ENCODE measurements around the gene SF3B1.

SF3B1 gene

DNA sequence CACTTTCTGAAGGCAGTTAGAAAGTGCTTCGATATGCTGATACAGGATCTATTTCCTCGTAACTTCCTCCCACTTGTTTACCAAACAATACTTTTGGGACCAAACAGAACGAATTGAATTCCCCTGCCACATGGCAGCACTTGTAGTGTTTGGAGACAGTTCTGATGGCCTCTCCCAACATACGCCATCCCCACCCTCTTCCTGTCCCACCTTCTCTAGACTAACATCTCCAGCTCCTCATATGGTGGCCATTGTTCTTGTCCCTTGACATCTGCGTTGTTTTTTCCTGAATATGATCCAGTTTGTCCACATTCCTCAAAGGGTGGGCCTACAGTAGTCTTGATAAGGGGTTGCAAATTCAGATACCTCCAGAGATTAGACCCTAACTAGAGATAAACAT, 70.8 kb downstream of the SF3B1 start:
- H3K4me1 ChIP-seq (ENCODE audit: control insufficient read depth, insufficient read depth, low read length), result no peaks in the 10 kb centered on the region
- no peaks in the 10 kb centered on the region for H3K36me3 ChIP-seq (ENCODE audit: control insufficient read depth in 2 of 2, insufficient read depth in 1 of 2, low read length in 2 of 2)
- ChIA-PET CTCF (interaction anchor here (0.6 to 0.7 kb wide), 2 partner anchors 39 to 378 kb away, joined by 3 to 5 read pairs; no protein-coding TSS in a partner anchor), POLR2A (no interaction called here)
- TF ChIP-seq ZNF266 (tag by site-specific recombination; IDR thresholded peaks at IDR 0.05; ENCODE audit: low read depth), result no peak
- no peak for TF ChIP-seq ZNF416 (tag by site-specific recombination; IDR thresholded peaks at IDR 0.05)
- no peak for TF ChIP-seq ZNF677 (tag by site-specific recombination; IDR thresholded peaks at IDR 0.05)
- no peak for TF ChIP-seq ZBTB8A (tag by site-specific recombination; IDR thresholded peaks at IDR 0.05)
- no peak for TF ChIP-seq FEZF1 (tag by site-specific recombination; IDR thresholded peaks at IDR 0.05)
- no peak for TF ChIP-seq ZNF23 (tag by site-specific recombination; IDR thresholded peaks at IDR 0.05; ENCODE audit: borderline replicate concordance)
- TF ChIP-seq ZNF211 (tag by site-specific recombination; IDR thresholded peaks at IDR 0.05; ENCODE audit: low read depth), result no peak
- TF ChIP-seq ZNF140 (tag by site-specific recombination; IDR thresholded peaks at IDR 0.05), result no peak
- no peak for TF ChIP-seq ZNF426 (tag by site-specific recombination; IDR thresholded peaks at IDR 0.05)
- TF ChIP-seq KLF9 (tag by site-specific recombination; IDR thresholded peaks at IDR 0.05; ENCODE audit: low read depth), result no peak
- no peak for TF ChIP-seq ZEB2 (tag by site-specific recombination; IDR thresholded peaks at IDR 0.05)
- TF ChIP-seq ZNF223 (tag by site-specific recombination; IDR thresholded peaks at IDR 0.05), result no peak
- TF ChIP-seq, protein P1, sequence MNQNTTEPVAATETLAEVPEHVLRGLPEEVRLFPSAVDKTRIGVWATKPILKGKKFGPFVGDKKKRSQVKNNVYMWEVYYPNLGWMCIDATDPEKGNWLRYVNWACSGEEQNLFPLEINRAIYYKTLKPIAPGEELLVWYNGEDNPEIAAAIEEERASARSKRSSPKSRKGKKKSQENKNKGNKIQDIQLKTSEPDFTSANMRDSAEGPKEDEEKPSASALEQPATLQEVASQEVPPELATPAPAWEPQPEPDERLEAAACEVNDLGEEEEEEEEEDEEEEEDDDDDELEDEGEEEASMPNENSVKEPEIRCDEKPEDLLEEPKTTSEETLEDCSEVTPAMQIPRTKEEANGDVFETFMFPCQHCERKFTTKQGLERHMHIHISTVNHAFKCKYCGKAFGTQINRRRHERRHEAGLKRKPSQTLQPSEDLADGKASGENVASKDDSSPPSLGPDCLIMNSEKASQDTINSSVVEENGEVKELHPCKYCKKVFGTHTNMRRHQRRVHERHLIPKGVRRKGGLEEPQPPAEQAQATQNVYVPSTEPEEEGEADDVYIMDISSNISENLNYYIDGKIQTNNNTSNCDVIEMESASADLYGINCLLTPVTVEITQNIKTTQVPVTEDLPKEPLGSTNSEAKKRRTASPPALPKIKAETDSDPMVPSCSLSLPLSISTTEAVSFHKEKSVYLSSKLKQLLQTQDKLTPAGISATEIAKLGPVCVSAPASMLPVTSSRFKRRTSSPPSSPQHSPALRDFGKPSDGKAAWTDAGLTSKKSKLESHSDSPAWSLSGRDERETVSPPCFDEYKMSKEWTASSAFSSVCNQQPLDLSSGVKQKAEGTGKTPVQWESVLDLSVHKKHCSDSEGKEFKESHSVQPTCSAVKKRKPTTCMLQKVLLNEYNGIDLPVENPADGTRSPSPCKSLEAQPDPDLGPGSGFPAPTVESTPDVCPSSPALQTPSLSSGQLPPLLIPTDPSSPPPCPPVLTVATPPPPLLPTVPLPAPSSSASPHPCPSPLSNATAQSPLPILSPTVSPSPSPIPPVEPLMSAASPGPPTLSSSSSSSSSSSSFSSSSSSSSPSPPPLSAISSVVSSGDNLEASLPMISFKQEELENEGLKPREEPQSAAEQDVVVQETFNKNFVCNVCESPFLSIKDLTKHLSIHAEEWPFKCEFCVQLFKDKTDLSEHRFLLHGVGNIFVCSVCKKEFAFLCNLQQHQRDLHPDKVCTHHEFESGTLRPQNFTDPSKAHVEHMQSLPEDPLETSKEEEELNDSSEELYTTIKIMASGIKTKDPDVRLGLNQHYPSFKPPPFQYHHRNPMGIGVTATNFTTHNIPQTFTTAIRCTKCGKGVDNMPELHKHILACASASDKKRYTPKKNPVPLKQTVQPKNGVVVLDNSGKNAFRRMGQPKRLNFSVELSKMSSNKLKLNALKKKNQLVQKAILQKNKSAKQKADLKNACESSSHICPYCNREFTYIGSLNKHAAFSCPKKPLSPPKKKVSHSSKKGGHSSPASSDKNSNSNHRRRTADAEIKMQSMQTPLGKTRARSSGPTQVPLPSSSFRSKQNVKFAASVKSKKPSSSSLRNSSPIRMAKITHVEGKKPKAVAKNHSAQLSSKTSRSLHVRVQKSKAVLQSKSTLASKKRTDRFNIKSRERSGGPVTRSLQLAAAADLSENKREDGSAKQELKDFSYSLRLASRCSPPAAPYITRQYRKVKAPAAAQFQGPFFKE (tag by site-specific recombination; IDR thresholded peaks at IDR 0.05; ENCODE audit: borderline replicate concordance), result no peak
- no peak overlapping the region for H3K4me3 ChIP-seq (ENCODE audit: low read depth, low read length)
- H3K27ac ChIP-seq (ENCODE audit: extremely low read depth, low read depth, low read length), result no peak overlapping the region
- H3K9me3 ChIP-seq (ENCODE audit: control insufficient read depth, insufficient read depth, low read depth, low read length), result no peaks in the 10 kb centered on the region

DNA sequence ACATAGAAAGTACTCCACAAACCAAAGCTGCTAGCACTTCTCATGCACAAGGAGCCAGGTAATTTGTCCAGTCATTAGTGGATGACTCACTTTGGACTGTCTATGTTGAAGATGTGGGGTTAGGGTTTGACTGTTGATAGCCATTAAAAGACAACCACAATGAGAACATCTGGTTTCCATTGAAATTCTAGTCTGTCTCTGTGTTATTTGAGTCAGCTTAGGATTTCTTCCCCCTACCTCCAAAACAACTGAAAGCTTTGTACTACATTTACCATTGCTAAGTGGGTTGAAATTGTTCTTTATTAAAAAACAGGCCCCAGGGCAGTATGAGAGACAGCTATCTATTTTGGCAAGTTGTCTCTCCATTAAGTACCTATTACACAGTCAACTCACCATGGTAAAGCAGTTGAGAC, 74.1 kb downstream of the SF3B1 start:
- no peak for TF ChIP-seq ZNF423 (tag by site-specific recombination; IDR thresholded peaks at IDR 0.05)
- no peak for TF ChIP-seq ZNF121 (tag by site-specific recombination; IDR thresholded peaks at IDR 0.05)
- TF ChIP-seq, protein P2, sequence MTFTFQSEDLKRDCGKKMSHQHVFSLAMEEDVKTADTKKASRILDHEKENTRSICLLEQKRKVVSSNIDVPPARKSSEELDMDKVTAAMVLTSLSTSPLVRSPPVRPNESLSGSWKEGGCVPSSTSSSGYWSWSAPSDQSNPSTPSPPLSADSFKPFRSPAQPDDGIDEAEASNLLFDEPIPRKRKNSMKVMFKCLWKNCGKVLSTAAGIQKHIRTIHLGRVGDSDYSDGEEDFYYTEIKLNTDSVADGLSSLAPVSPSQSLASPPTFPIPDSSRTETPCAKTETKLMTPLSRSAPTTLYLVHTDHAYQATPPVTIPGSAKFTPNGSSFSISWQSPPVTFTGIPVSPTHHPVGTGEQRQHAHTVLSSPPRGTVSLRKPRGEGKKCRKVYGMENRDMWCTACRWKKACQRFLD (tag by site-specific recombination; IDR thresholded peaks at IDR 0.05), result no peak
- no peak for TF ChIP-seq KLF16 (tag by site-specific recombination; IDR thresholded peaks at IDR 0.05)
- TF ChIP-seq, protein P3, sequence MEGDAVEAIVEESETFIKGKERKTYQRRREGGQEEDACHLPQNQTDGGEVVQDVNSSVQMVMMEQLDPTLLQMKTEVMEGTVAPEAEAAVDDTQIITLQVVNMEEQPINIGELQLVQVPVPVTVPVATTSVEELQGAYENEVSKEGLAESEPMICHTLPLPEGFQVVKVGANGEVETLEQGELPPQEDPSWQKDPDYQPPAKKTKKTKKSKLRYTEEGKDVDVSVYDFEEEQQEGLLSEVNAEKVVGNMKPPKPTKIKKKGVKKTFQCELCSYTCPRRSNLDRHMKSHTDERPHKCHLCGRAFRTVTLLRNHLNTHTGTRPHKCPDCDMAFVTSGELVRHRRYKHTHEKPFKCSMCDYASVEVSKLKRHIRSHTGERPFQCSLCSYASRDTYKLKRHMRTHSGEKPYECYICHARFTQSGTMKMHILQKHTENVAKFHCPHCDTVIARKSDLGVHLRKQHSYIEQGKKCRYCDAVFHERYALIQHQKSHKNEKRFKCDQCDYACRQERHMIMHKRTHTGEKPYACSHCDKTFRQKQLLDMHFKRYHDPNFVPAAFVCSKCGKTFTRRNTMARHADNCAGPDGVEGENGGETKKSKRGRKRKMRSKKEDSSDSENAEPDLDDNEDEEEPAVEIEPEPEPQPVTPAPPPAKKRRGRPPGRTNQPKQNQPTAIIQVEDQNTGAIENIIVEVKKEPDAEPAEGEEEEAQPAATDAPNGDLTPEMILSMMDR (tag by site-specific recombination; IDR thresholded peaks at IDR 0.05), result no peak
- TF ChIP-seq, protein P4, sequence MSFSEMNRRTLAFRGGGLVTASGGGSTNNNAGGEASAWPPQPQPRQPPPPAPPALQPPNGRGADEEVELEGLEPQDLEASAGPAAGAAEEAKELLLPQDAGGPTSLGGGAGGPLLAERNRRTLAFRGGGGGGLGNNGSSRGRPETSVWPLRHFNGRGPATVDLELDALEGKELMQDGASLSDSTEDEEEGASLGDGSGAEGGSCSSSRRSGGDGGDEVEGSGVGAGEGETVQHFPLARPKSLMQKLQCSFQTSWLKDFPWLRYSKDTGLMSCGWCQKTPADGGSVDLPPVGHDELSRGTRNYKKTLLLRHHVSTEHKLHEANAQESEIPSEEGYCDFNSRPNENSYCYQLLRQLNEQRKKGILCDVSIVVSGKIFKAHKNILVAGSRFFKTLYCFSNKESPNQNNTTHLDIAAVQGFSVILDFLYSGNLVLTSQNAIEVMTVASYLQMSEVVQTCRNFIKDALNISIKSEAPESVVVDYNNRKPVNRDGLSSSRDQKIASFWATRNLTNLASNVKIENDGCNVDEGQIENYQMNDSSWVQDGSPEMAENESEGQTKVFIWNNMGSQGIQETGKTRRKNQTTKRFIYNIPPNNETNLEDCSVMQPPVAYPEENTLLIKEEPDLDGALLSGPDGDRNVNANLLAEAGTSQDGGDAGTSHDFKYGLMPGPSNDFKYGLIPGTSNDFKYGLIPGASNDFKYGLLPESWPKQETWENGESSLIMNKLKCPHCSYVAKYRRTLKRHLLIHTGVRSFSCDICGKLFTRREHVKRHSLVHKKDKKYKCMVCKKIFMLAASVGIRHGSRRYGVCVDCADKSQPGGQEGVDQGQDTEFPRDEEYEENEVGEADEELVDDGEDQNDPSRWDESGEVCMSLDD (tag by site-specific recombination; IDR thresholded peaks at IDR 0.05), result no peak
- no peak for TF ChIP-seq GLIS1 (tag by site-specific recombination; IDR thresholded peaks at IDR 0.05)
- no peak for TF ChIP-seq ZNF311 (tag by site-specific recombination; IDR thresholded peaks at IDR 0.05; ENCODE audit: borderline replicate concordance)
- no peak for TF ChIP-seq ZNF391 (tag by site-specific recombination; IDR thresholded peaks at IDR 0.05; ENCODE audit: borderline replicate concordance, low read depth)
- no peak for TF ChIP-seq ZNF23 (tag by site-specific recombination; IDR thresholded peaks at IDR 0.05; ENCODE audit: borderline replicate concordance)
- no peak for TF ChIP-seq ZNF433 (tag by site-specific recombination; IDR thresholded peaks at IDR 0.05; ENCODE audit: low read depth)
- ChIA-PET POLR2A (no interaction called here), CTCF (no interaction called here)
- H3K4me3 ChIP-seq (ENCODE audit: low read depth, low read length), result no peak overlapping the region
- no peaks in the 10 kb centered on the region for H3K4me1 ChIP-seq (ENCODE audit: control insufficient read depth, insufficient read depth, low read length)
- no peaks in the 10 kb centered on the region for H3K36me3 ChIP-seq (ENCODE audit: control insufficient read depth in 2 of 2, insufficient read depth in 1 of 2, low read length in 2 of 2)
- no peaks in the 10 kb centered on the region for H3K9me3 ChIP-seq (ENCODE audit: control insufficient read depth, insufficient read depth, low read depth, low read length)
- no peak overlapping the region for H3K27ac ChIP-seq (ENCODE audit: extremely low read depth, low read depth, low read length)
